Measurements from ENCODE around the gene PRDX2.

Gene PRDX2

DNA sequence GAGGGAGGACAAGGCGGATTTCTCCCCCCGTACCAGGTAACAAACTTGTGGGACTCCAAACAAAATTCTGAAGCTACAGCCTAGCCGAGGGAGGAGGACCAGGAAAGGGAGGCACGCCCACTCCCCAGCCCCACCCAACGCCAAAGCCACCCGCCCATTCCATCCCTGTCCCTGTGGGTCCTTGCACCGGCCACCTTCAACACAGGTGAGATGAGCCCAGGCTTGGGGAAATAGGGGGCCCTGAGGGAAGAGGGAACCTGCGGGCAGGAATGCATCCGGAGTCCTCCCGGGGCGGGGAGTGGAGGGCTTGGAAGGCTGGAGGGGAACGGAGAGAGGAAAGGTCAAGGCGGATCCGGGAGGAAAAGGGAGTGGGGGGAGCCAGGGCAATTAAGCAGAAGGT lies 50.0 kb downstream of the PRDX2 start, which contains the start of gene BEST2:
BEST2 (plus strand) TSS at position 157 of the 400 bp plus-strand sequence. CDS start 802 bp downstream, outside the sequence.
- H3K4me3 ChIP-seq (ENCODE audit: low read length) = no peak within 1 kb of the TSS
- no peak for TF ChIP-seq ZNF274 (IDR thresholded peaks at IDR 0.05; ENCODE audit: low read depth, low read length)

DNA sequence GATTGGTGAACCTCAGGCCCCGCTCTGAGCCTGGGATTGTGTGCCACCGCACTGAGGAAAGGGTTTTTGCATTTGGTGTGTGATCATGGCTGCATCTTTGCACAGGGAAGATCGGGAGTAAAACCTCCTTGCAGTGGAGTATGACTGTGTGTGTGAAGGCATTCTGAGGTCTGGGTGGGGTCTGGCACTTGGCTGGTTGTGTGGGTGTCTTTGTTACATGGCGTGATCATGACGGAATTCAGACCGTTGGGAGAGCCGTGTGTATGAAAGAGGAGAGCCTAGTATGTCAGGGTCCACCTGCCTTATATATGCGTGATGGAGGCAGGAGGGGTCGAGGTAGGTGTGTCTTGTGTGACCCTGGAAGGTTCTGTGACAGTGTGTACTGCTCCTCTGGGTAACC lies 50.7 kb downstream of the PRDX2 start:
- H3K4me3 ChIP-seq (ENCODE audit: low read length) = no peak overlapping the region
- TF ChIP-seq ZNF274 (IDR thresholded peaks at IDR 0.05; ENCODE audit: low read depth, low read length) = no peak

DNA sequence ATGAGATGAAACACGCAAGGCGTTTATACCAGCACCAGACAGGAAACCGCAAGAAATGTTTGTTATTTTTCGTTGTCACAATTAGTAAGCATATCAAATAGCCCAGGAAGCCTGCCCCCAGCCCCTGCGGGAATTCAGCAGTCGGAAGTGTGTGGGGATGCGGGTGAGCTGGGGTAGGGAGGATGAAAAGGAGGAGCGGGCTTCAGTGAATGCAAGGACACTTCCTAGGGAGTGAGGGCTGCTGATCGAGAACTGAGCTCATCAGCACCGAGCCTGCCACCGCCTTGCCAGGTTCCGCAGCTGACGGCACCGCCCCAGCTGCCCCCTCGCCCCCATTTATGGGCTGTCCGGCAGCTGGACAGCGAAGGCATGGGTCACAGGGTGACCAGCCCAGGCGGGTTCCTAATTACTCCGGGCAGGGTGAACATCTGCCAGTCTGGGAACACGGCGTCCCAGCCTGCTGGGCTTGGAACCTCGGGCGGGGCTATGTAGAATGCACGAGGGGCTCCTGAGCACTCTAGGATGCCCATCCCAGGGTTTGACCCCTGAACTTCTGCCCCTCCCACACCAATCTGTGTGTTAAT lies 51.6 kb downstream of the PRDX2 start:
- TF ChIP-seq ZNF274 (IDR thresholded peaks at IDR 0.05; ENCODE audit: low read depth, low read length) = no peak
- no peak overlapping the region for H3K4me3 ChIP-seq (ENCODE audit: low read length)

DNA sequence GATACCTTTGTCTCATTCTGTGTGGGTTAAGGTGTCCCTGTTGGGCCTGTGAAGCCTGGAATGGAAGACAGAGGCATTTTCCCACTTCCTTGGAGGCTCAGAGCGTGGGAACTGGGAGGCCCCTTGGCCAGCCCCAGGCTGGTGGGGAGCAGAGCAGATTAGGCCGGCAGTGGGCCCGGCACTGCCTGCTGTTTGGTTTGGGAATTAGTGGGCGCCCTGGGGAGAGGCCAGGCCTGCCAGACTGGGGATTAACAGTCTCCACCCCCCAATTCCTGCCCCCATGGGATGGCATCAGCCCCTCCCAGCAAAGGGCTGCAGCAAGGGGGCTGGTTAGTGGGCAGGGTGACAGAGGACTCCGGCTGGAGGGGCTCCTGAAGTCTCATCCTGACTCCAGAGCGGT lies 53.1 kb downstream of the PRDX2 start:
- no peak overlapping the region for H3K4me3 ChIP-seq (ENCODE audit: low read length)
- no peak for TF ChIP-seq ZNF274 (IDR thresholded peaks at IDR 0.05; ENCODE audit: low read depth, low read length)

Data from GM08714 (cell line).